WERI-Rb-1 (cell line): ENCODE measurements around the gene SLC30A1.

Experiments
- DNase-seq: peaks from one replicate; pipeline ENCODE4 v3.0.0-alpha.2; 2020
- H3K27ac ChIP-seq: fragments of 250-450 bp; sonication (Bioruptor Pico); 2 replicates; pipeline ENCODE4 v1.5.1; 2020; ENCODE audit warnings: mild to moderate bottlenecking, moderate library complexity
- H3K27me3 ChIP-seq: fragments of 250-450 bp; sonication (Bioruptor Pico); 2 replicates; pipeline ENCODE4 v1.5.1; 2021; ENCODE audit warnings: mild to moderate bottlenecking, low read depth, moderate library complexity; ENCODE audit not compliant: insufficient read depth, severe bottlenecking
- H3K36me3 ChIP-seq: fragments of 250-450 bp; sonication (Bioruptor Pico); 2 replicates; pipeline ENCODE4 v1.5.1; 2020; ENCODE audit warnings: mild to moderate bottlenecking, moderate library complexity
- H3K4me3 ChIP-seq: 2 replicates; pipeline ENCODE4 v1.5.1; 2011; ENCODE audit warnings: low read depth, mild to moderate bottlenecking, control low read depth, low read length
- H3K9me3 ChIP-seq: fragments of 250-450 bp; sonication (Bioruptor Pico); 2 replicates; pipeline ENCODE4 v1.5.1; 2021; ENCODE audit warnings: mild to moderate bottlenecking, moderate library complexity; ENCODE audit not compliant: severe bottlenecking
- CTCF ChIP-seq: IDR thresholded peaks from 2 replicates; pipeline ENCODE4 v1.5.1; 2011; ENCODE audit warnings: low read depth, mild to moderate bottlenecking, control low read depth, inconsistent platforms, low read length

SLC30A1 gene

DNA sequence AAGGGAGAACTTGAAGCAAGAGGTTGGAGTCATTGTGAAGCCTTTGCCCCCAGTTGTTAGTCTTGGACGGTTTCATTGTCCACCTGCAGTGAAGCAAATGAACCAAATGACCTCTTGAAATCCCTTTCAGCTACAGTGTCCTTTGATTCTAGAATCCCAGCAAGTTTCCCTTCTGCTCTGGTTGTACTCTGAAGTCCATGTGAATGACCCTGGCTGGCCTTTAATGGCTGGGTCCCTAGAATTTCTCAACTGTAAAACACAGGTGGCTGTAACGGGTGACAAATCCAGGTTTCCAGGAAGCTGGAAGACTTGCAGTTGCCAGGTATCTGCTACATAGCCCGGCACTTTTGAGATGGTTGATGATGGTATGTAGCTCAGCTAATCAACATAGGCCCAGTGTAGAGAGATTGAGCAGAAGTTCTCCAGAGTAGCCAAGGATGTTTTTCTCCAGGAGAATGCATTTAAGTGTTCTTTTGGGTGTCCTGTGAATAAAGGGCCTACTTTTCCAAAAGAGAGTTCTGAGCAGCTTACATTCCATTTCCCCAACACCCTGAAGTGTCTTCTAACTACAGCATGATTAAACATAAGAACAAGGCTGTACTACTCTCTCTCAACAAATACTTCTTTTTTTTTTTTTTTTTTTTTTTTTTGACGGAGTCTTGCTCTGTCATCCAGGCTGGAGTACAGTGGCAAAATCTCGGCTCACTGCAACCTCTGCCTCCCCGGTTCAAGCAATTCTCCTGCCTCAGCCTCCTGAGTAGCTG lies 17.6 kb upstream of the SLC30A1 start:
- no peak for DNase-seq
- Histone ChIP-seq H3K27ac (no peak overlapping the region), H3K9me3 (peaks cover 3% of the 10 kb centered on the region), H3K27me3 (no peaks in the 10 kb centered on the region), H3K4me3 (no peak overlapping the region), H3K36me3 (no peaks in the 10 kb centered on the region)
- no peak for TF ChIP-seq CTCF

GRCh38 chr1:211595419-211595818 lies 16.5 kb upstream of the SLC30A1 start:
- Histone ChIP-seq H3K9me3 (peaks cover 3% of the 10 kb centered on the region), H3K27ac (no peak overlapping the region), H3K4me3 (no peak overlapping the region), H3K36me3 (no peaks in the 10 kb centered on the region), H3K27me3 (no peaks in the 10 kb centered on the region)
- no peak for TF ChIP-seq CTCF
- no peak for DNase-seq

DNA sequence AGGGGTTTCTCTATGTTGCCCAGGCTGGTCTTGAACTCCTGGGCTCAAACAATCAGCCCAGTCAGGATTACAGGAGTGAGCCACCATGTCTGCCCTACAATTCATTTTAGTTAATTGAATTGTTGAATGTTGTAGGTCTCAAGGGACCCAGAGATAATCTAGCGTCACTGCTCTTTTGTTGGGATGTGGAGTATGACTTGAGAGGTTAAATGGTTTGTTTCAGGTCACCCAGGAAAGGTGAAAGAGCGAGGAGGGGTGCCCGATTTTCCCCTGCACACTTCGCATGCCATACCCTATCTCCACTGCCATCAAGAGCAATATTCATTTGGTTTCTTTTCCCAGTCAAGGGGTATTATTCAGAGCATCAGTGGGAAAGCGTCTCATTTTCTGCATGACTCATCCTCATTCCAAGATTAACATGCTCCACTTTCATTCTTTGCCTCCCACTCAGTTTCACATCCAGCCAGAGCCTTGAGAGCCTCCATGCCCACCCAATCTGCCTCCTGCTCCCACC lies 13.1 kb upstream of the SLC30A1 start:
- Histone ChIP-seq H3K4me3 (no peak overlapping the region), H3K9me3 (no peaks in the 10 kb centered on the region), H3K36me3 (no peaks in the 10 kb centered on the region), H3K27me3 (no peaks in the 10 kb centered on the region), H3K27ac (no peak overlapping the region)
- TF ChIP-seq CTCF = no peak
- DNase-seq = no peak

DNA sequence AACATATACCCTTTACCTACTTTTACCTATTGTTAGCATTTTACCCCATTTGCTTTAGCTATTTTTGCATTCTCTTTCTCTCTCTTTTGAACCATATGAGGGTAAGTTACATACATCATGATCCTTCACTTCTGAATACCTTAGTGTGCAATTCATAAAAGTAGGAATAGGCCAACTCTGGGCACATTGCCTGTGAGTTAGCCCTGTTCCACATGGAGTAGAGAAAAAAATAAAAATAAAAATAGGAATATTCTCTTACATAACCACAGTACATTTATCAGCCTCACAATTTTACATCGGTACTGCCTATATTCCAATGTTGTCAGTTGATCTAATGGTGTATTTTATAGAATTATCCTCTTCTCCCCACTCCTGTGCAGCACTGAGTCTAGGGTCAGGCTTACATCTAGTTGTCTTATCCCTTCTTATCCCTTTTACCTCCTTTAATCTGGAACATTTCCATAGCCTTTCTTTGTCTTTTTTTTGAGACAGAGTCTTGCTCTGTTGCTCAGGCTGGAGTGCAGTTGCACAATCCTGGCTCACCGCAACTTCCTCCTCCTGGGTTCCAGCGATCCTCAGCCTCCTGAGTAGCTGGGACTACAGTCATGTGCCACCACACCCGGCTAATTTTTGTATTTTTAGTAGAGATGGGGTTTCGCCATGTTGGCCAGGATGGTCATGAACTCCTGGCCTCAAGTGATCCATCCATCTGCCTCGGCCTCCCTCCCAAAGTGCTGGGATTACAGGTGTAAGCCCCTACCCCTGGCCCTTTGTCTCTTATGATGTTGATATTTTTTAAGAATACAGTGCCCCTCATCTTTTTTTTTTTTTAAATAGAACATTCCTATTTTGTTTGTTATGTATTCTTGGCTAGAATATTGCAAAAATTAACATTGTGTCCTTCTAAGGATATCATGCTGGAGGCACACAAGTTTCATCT lies 11.1 kb upstream of the SLC30A1 start:
- TF ChIP-seq CTCF = no peak
- H3K36me3 ChIP-seq = no peaks in the 10 kb centered on the region
- no peaks in the 10 kb centered on the region for H3K9me3 ChIP-seq
- H3K27ac ChIP-seq = no peak overlapping the region
- DNase-seq = no peak
- no peaks in the 10 kb centered on the region for H3K27me3 ChIP-seq
- no peak overlapping the region for H3K4me3 ChIP-seq

DNA sequence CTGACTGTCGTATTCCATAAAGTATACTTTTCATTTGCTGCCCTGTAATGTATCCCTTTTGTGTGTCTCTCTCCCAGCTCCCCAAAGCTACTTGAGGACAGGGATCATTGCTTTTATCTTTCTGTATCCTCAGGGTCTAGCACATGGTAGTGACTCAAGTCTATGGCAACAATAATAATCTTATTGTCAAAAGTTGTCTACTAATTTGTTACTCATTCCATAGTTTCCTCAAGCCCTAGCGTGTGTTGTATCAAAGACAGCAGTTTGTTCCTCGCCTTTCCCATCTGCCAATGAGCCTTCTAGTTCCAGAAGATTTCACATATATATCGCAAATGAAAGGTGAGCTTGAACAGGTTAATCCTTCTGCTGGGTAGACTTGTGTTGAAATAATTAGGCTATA lies 9.8 kb upstream of the SLC30A1 start:
- H3K9me3 ChIP-seq = no peaks in the 10 kb centered on the region
- no peak overlapping the region for H3K4me3 ChIP-seq
- no peak for DNase-seq
- no peaks in the 10 kb centered on the region for H3K27me3 ChIP-seq
- no peak for TF ChIP-seq CTCF
- H3K36me3 ChIP-seq = no peaks in the 10 kb centered on the region
- H3K27ac ChIP-seq = no peak overlapping the region
